Activated T-cell treated with anti-CD3 and anti-CD28 coated beads, Interleukin-2, amount 50 U/mL, for 72 hours (primary cell): ENCODE data around the gene NPHP1. TPM values are rescaled to one million over a fixed set of nuclear protein-coding genes. Genes with fewer than 3 reads are reported as not detected.
"Not testable (repeated sequence)": the region's sequence is repeated elsewhere in the genome, so short reads cannot be mapped to it uniquely, and the experiment has no call there.

Experiments used
- ATAC-seq, 2 donors: fragments of 150-1000 bp; cut with Tn5 transposase; replicated peaks in 1 of 2; 2 replicates each; pipeline ENCODE4 v1.10.0; 2021; ENCODE audit warnings: moderate library complexity in 2 of 2, mild to moderate bottlenecking in 1 of 2
- DNase-seq, 2 donors: peaks; one replicate each; pipeline ENCODE4 v3.0.0; 2021 to 2022; ENCODE audit warnings: mixed read lengths in 1 of 2
- H3K27ac Mint-ChIP-seq: one replicate; pipeline ENCODE4 v1.8.0; 2022; ENCODE audit warnings: mild to moderate bottlenecking, moderate library complexity, mixed read lengths
- H3K27me3 Mint-ChIP-seq: one replicate; pipeline ENCODE4 v1.8.0; 2022; ENCODE audit warnings: low read depth, mixed read lengths
- H3K36me3 Mint-ChIP-seq, 2 donors: one replicate each; pipeline ENCODE4 v1.8.0; 2022; ENCODE audit warnings: mixed read lengths in 2 of 2, mild to moderate bottlenecking in 1 of 2; ENCODE audit not compliant: insufficient read depth in 2 of 2
- H3K4me1 Mint-ChIP-seq: one replicate; pipeline ENCODE4 v1.8.0; 2022; ENCODE audit warnings: low read depth, mixed read lengths
- H3K4me3 Mint-ChIP-seq, 2 donors: one replicate each; pipeline ENCODE4 v1.8.0; 2022; ENCODE audit warnings: mild to moderate bottlenecking in 2 of 2, mixed read lengths in 2 of 2, moderate library complexity in 2 of 2
- H3K9me3 Mint-ChIP-seq, 2 donors: one replicate each; pipeline ENCODE4 v1.8.0; 2022; ENCODE audit warnings: mixed read lengths in 2 of 2
- total RNA-seq, 2 donors: library from RNA; stranded (reverse); gene quantifications; one replicate each; pipeline ENCODE4 v1.2.3, GENCODE V29; 2022

Gene NPHP1
- total RNA-seq, 2 donors from 2014 or later = 1.1 to 1.8 TPM

DNA sequence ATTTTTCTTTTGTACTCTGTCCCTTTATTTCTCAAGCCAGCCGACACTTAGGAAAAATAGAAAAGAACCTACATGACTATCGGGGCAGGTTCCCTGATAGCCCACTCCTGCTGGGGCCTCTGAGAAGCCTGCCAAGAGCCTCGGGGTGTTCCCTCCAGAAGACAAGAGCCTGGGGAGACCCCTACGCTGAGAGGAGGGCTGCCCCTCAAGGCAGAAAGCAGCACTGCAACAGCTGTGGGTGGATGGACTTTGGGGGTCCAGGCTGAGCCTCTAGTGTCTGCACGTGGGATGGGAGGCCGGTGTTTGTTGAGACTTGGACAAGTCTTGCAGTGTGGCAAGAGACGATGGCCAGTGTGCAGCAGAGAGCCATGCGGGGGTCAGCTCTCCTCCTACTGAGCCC is 121.7 kb downstream of the NPHP1 start:
- H3K9me3 Mint-ChIP-seq, H3K27ac Mint-ChIP-seq, ATAC-seq, DNase-seq, H3K4me1 Mint-ChIP-seq, H3K27me3 Mint-ChIP-seq, H3K4me3 Mint-ChIP-seq, H3K36me3 Mint-ChIP-seq: not testable (repeated sequence)

DNA sequence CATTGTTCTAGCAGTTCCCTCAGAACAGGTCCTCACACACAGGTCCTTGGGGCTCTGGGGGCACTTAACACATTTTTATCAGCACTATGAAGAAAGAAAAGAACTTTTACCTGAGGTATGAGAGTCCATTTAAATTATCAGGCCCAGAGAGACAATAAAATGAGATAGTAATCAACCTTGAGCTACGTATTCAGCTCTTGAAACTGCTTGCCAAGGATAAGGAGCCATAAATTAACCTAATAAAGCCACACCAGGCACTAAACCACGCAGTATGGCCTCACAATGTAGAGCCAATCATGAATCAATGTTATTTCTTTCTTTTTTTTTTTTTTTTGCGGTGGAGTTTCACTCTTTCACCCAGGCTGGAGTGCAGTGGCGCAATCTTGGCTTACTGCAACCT is 126.7 kb downstream of the NPHP1 start:
- not testable (repeated sequence) for H3K27ac Mint-ChIP-seq, H3K36me3 Mint-ChIP-seq, H3K4me1 Mint-ChIP-seq, H3K9me3 Mint-ChIP-seq, ATAC-seq, DNase-seq, H3K4me3 Mint-ChIP-seq, H3K27me3 Mint-ChIP-seq

DNA sequence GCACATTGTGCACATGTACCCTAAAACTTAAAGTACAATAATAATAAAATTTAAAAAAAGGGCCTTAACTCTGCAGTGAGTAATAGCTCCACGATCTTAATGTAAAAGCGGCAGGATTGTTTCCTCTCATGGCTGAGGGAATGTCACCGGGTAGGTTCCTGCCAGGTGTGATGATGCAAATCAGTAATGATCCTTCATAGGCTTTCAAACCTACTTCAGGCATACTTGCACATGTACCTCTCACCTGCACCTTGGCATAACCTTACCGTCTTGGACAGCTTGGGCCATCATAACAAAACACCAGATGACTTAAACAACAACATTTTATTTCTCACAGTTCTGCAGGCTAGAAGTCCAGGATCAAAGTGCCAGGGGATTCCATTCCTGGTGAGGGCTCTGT is 128.9 kb downstream of the NPHP1 start:
- H3K27me3 Mint-ChIP-seq, H3K27ac Mint-ChIP-seq, ATAC-seq, DNase-seq, H3K9me3 Mint-ChIP-seq, H3K4me1 Mint-ChIP-seq, H3K36me3 Mint-ChIP-seq, H3K4me3 Mint-ChIP-seq: not testable (repeated sequence)

Other genes with a start within 250 kb of the NPHP1 start
- under 1 TPM in 1 of 2 donors, not detected in 1; 0.17 TPM for gene MALL, start 89.2 kb downstream of the NPHP1 start, total RNA-seq
- gene MTLN, start 7.5 kb upstream of the NPHP1 start, total RNA-seq = 10 to 100 TPM; 36.2 to 43.0 TPM